ENCODE data around the gene TGFBR1.
"Not testable (repeated sequence)": the region's sequence is repeated elsewhere in the genome, so short reads cannot be mapped to it uniquely, and the experiment has no call there.

Gene TGFBR1

DNA sequence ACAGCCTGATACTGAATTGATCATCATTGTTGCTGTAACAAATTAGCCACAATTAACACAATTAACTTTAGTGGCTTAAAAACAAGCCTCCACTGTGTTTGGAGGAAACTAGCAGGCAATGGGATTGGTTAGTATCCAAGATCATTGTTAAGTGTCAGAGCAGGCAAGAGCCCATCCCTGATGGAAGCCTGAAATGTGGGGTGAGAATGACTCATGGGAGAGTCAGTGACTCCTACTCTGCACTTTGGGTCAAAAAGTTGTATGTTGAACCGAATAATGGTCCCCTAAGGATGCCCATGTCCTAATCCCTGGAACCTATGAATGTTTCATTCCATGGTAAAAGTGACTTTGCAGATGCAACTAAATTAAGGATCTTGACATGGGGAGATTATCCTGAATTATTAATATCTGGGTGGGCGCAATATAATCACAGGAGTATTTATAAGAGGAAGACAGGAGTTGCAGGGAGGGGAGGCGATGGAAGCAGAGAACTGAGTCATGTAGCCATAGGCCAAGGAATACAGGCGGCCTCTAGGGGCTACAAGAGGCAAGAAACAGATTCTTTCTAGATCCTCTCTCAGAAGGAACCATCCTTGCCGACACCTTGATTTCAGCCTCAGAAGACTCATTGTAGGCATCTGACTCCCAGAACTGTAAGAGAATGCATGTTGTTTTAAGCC, 88.0 kb downstream of the TGFBR1 start:
- DNase-seq, result no peak

DNA sequence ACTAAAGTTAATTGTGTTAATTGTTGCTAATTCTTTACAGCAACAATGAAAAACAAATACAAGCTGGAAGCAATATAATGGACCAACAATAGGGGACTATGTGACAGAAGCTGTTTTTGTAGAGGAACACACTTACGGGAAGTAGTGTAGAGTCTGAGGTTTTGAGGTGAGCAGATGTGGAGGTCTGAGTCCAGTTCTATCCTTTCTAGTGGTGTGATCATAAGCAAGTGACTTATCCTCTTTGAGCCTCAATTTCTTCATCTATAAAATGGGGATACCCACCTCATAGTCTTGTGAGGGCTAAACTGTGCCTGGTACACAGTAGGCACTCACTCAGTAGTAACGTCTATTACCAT, 88.5 kb downstream of the TGFBR1 start:
- no peak for DNase-seq

GRCh38 chr9:99196484-99196883, 91.6 kb downstream of the TGFBR1 start:
- DNase-seq, result not testable (repeated sequence)

DNA sequence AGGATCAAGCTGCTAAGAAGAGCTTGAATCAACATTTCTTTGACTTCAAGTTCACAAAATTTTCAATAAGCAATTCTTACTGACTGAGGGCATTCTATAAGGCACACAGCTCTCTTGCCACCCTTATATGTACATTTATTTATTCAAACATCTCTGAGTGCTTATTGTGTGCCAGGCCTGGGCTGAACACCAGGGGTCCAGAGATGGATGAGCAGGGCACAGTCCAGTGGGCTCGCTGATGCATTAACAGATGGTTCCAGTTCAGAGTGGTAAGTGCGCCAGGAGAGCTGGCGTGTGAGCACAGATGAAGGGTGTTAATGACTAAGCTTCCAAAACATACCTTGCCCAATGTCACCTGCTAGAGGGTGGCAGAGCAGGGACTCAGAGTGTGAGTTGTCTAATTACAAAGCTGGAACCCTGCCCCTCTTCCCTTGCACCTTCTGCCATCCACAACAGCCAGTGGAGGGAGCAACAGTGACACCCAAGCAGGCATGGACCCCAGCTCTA, 92.3 kb downstream of the TGFBR1 start:
- DNase-seq, result no peak

- DNase-seq, result no peak
Measured at GRCh38 chr9:99197987-99198386, 93.1 kb downstream of the TGFBR1 start.

DNA sequence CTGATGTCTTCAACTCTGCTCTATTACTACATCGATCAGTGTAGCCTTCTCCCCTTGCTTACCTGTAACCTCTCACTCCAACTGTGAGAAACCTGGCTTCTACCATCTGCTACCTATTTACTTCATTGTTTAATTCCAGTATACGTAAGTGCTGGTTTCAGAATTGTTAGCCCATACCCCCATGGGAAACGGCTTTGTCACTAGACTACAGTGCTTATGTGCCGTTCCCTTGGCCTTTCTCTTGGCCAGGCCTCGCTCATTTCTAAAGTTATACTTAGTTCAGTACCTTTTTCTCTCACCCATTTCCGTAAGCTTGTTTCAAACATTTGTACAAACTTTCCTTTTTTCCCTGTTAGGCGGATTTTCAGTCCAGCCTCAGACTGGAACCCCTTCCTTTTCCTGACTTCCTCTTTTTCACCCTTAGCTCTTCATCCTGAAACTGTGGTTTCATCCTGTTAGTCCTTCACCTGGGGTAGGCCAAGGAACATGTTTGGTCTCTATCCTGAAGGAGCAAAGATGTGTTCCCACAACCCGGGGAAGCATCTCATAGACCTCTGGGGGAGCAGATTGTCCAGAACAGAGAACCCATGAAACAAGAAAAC, 95.1 kb downstream of the TGFBR1 start:
- DNase-seq, result no peak

DNA sequence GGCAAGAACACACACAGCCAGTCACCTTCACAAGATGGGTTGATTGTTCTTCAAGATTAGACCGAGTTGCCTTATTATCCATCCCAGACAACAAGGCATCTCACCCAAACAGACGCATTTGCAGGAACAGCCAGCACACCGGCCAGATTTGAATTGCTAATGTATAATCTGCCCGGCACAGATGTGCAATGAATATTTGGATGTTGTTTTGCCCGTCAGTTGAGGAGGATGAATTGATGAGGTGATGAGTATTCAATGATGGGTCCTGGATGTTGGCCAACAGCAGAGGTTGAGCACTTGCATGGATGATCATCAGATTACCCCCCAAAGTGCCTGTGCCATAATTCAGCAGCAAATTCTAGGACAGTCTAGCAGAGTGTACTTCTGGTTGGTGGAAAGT, 96.7 kb downstream of the TGFBR1 start:
- no peak for DNase-seq
